Mesendoderm (in vitro differentiated cells): ENCODE measurements around the gene SPRED2.

Experiments
- DNase-seq: peaks from one replicate; pipeline ENCODE4 v3.0.0; 2013
- H2AK5ac ChIP-seq: 2 replicates; pipeline ENCODE4 v1.6.1; 2013; ENCODE audit warnings: low read length, inconsistent platforms
- H2BK120ac ChIP-seq: 2 replicates; pipeline ENCODE4 v1.6.1; 2013; ENCODE audit warnings: low read depth, mild to moderate bottlenecking, low read length, moderate library complexity, mixed read lengths
- H2BK15ac ChIP-seq: replicated peaks from 2 replicates; pipeline ENCODE4 v1.6.1; 2013; ENCODE audit warnings: low read depth, mild to moderate bottlenecking, moderate library complexity
- H2BK5ac ChIP-seq: 2 replicates; pipeline ENCODE4 v1.6.1; 2013; ENCODE audit warnings: low read length, inconsistent platforms
- H3K18ac ChIP-seq: 2 replicates; pipeline ENCODE4 v1.6.1; 2013; ENCODE audit warnings: mild to moderate bottlenecking, low read length, mixed read lengths
- H3K23ac ChIP-seq: one replicate; pipeline ENCODE4 v1.6.1; 2013; ENCODE audit warnings: low read length
- H3K27ac ChIP-seq: 2 replicates; pipeline ENCODE4 v1.5.1; 2013; ENCODE audit warnings: low read depth, mild to moderate bottlenecking, inconsistent platforms, low read length, moderate library complexity
- H3K27me3 ChIP-seq: 2 replicates; pipeline ENCODE4 v1.6.1; 2013; ENCODE audit warnings: low read length, control low read depth, mild to moderate bottlenecking, inconsistent platforms; ENCODE audit not compliant: insufficient read depth, poor library complexity
- H3K36me3 ChIP-seq: 2 replicates; pipeline ENCODE4 v1.6.1; 2013; ENCODE audit warnings: low read length, inconsistent platforms; ENCODE audit not compliant: control insufficient read depth, insufficient read depth
- H3K4ac ChIP-seq: one replicate; pipeline ENCODE4 v1.6.1; 2013; ENCODE audit warnings: low read depth, mild to moderate bottlenecking, low read length, moderate library complexity
- H3K4me1 ChIP-seq: 2 replicates; pipeline ENCODE4 v1.6.1; 2013; ENCODE audit warnings: low read depth, low read length, inconsistent platforms; ENCODE audit not compliant: control insufficient read depth
- H3K4me2 ChIP-seq: 2 replicates; pipeline ENCODE4 v1.6.1; 2013; ENCODE audit warnings: low read length
- H3K4me3 ChIP-seq: 2 replicates; pipeline ENCODE4 v1.5.1; 2013; ENCODE audit warnings: mild to moderate bottlenecking, low read length
- H3K56ac ChIP-seq: one replicate; pipeline ENCODE4 v1.6.1; 2013; ENCODE audit warnings: low read length
- H3K79me1 ChIP-seq: 2 replicates; pipeline ENCODE4 v1.6.1; 2013; ENCODE audit warnings: low read length, inconsistent platforms
- H3K79me2 ChIP-seq: 2 replicates; pipeline ENCODE4 v1.6.1; 2013; ENCODE audit warnings: mild to moderate bottlenecking, low read length; ENCODE audit not compliant: control insufficient read depth, insufficient read depth
- H3K9ac ChIP-seq: 2 replicates; pipeline ENCODE4 v1.6.1; 2013; ENCODE audit warnings: low read length, inconsistent platforms
- H4K5ac ChIP-seq: one replicate; pipeline ENCODE4 v1.6.1; 2013; ENCODE audit warnings: low read length
- H4K8ac ChIP-seq: one replicate; pipeline ENCODE4 v1.6.1; 2013; ENCODE audit warnings: low read depth, mild to moderate bottlenecking, control low read depth, low read length, moderate library complexity
- WGBS: extraction: QIAGEN DNeasy Blood & Tissue Kit; methylation state at CpG from one replicate; pipeline ENCODE4 v1.1.7; 2013; ENCODE audit warnings: low lambda C conversion rate, missing lambda C conversion rate; ENCODE audit not compliant: insufficient coverage; ENCODE audit errors: extremely low coverage; 5-methylcytosine and 5-hydroxymethylcytosine counted together

SPRED2 gene

DNA sequence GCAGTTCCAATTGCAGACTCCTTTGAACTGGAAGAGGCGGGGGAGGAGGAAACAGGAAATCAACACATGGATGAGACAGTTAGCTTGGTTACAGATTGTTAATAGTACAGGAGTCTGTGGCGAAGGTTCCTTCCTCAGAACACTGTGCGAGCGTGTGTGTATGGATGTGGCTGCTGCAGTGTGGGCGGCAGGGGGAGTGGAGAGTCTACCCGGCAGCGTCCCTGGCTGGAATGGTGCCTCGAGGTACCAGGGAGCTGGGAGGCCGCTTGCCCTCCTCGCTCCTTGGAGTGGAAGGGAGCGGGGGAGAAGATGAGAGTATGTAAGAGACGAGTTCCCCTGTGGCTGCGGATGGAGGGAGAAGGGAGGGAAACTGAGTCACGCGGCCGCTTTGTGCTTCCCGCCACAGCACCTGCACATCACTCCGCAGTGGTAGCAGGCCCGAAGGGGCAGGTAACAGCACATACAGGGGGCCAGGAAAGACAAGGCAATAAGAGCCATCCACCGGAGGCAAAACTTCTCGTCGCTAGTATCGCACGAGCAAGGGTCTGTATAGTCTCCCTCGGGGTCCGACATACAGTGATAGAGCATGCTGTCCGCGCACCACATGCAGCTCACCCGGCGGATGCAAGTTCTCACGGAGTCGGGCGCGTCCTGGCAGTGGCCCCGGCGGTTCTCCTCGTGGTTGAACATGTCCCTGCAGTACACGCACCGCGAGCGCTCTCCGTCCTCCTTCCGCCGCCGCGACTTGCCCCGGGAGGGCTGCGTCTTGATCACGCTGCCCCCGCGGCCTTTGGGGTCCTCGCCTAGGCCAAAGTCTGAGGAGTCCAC, 119.1 kb downstream of the SPRED2 start:
- H3K4ac ChIP-seq: no peak overlapping the region
- H4K5ac ChIP-seq: no peak overlapping the region
- no CpG with 5 or more reads among the region's 52 CpGs for WGBS
- no peak overlapping the region for H2BK5ac ChIP-seq
- no peaks in the 10 kb centered on the region for H3K79me1 ChIP-seq
- no peak for DNase-seq
- H2BK120ac ChIP-seq: no peak overlapping the region
- no peak overlapping the region for H3K9ac ChIP-seq
- H2AK5ac ChIP-seq: no peak overlapping the region
- H3K4me1 ChIP-seq: no peaks in the 10 kb centered on the region
- H4K8ac ChIP-seq: no peak overlapping the region
- no peak overlapping the region for H2BK15ac ChIP-seq
- no peak overlapping the region for H3K4me3 ChIP-seq
- no peaks in the 10 kb centered on the region for H3K79me2 ChIP-seq
- H3K18ac ChIP-seq: no peak overlapping the region
- no peak overlapping the region for H3K4me2 ChIP-seq
- no peaks in the 10 kb centered on the region for H3K27me3 ChIP-seq
- no peak overlapping the region for H3K23ac ChIP-seq
- no peak overlapping the region for H3K56ac ChIP-seq
- H3K27ac ChIP-seq: no peak overlapping the region
- H3K36me3 ChIP-seq: no peaks in the 10 kb centered on the region

- H3K27me3 ChIP-seq: no peaks in the 10 kb centered on the region
- no peaks in the 10 kb centered on the region for H3K36me3 ChIP-seq
- H3K27ac ChIP-seq: no peak overlapping the region
Observed at GRCh38 chr2:65311596-65311995, 120.8 kb downstream of the SPRED2 start.

GRCh38 chr2:65311049-65311448, 121.3 kb downstream of the SPRED2 start:
- Histone ChIP-seq H4K5ac (no peak overlapping the region), H3K18ac (no peak overlapping the region), H3K79me2 (no peaks in the 10 kb centered on the region), H3K27ac (no peak overlapping the region), H3K9ac (no peak overlapping the region), H3K79me1 (no peaks in the 10 kb centered on the region), H3K56ac (no peak overlapping the region), H3K36me3 (no peaks in the 10 kb centered on the region), H2BK15ac (no peak overlapping the region), H3K27me3 (no peaks in the 10 kb centered on the region), H4K8ac (no peak overlapping the region), H3K4me1 (no peaks in the 10 kb centered on the region), H3K4me2 (no peak overlapping the region), H2BK120ac (no peak overlapping the region), H2BK5ac (no peak overlapping the region), H3K4ac (no peak overlapping the region), H2AK5ac (no peak overlapping the region), H3K23ac (no peak overlapping the region), H3K4me3 (no peak overlapping the region)
- DNase-seq: no peak
- WGBS: no CpG with 5 or more reads among the region's 6 CpGs

More at GRCh38 chr2:65311596-65311995, 120.8 kb downstream of the SPRED2 start:
- no peaks in the 10 kb centered on the region for H3K79me2 ChIP-seq
- no peak overlapping the region for H3K23ac ChIP-seq
- H2BK15ac ChIP-seq: no peak overlapping the region
- H3K18ac ChIP-seq: no peak overlapping the region
- no peak overlapping the region for H2AK5ac ChIP-seq
- no peak overlapping the region for H3K4ac ChIP-seq
- H3K56ac ChIP-seq: no peak overlapping the region
- H3K9ac ChIP-seq: no peak overlapping the region
- H4K8ac ChIP-seq: no peak overlapping the region
- no CpG with 5 or more reads among the region's 7 CpGs for WGBS
- no peak overlapping the region for H4K5ac ChIP-seq
- no peak overlapping the region for H3K4me2 ChIP-seq
- no peak overlapping the region for H2BK120ac ChIP-seq
- no peaks in the 10 kb centered on the region for H3K4me1 ChIP-seq
- DNase-seq: no peak
- H3K4me3 ChIP-seq: no peak overlapping the region
- no peaks in the 10 kb centered on the region for H3K79me1 ChIP-seq
- H2BK5ac ChIP-seq: no peak overlapping the region

DNA sequence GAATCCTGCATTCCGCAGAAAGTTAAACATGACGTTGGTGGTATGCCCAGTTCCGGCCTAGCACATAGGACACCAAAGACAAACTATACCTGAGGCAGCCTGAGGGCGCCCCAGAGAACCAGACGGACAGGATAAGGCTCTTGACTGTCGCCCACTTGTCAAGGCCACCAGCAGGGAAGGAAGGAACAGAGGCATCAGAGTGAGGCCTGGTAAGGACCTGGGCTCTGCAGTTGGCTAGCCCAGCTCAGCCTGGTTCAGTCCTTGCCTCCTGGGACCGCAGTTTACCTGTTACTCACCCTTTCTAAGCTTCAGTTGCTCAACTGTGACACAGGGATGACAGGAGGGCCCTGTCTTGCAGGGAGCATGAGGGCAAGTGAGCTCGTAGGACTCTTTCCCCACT, 122.7 kb downstream of the SPRED2 start:
- H4K8ac ChIP-seq: no peak overlapping the region
- no peak overlapping the region for H2AK5ac ChIP-seq
- no peak overlapping the region for H3K18ac ChIP-seq
- H3K4me3 ChIP-seq: no peak overlapping the region
- H3K27ac ChIP-seq: no peak overlapping the region
- H3K56ac ChIP-seq: no peak overlapping the region
- H3K4me1 ChIP-seq: no peaks in the 10 kb centered on the region
- H3K36me3 ChIP-seq: no peaks in the 10 kb centered on the region
- H2BK5ac ChIP-seq: no peak overlapping the region
- H3K79me1 ChIP-seq: no peaks in the 10 kb centered on the region
- no peak overlapping the region for H3K23ac ChIP-seq
- no peak overlapping the region for H3K4ac ChIP-seq
- H2BK15ac ChIP-seq: no peak overlapping the region
- H3K4me2 ChIP-seq: no peak overlapping the region
- no peak overlapping the region for H3K9ac ChIP-seq
- no peak for DNase-seq
- H4K5ac ChIP-seq: no peak overlapping the region
- no peaks in the 10 kb centered on the region for H3K27me3 ChIP-seq
- H2BK120ac ChIP-seq: no peak overlapping the region
- WGBS: no CpG with 5 or more reads among the region's 8 CpGs
- H3K79me2 ChIP-seq: no peaks in the 10 kb centered on the region

GRCh38 chr2:65305934-65306333, 126.5 kb downstream of the SPRED2 start:
- DNase-seq: no peak
- H3K27ac ChIP-seq: no peak overlapping the region
- no peaks in the 10 kb centered on the region for H3K27me3 ChIP-seq
- no peak overlapping the region for H2BK120ac ChIP-seq
- H4K5ac ChIP-seq: no peak overlapping the region
- no peak overlapping the region for H2BK5ac ChIP-seq
- H3K4me1 ChIP-seq: peaks cover 3% of the 10 kb centered on the region
- H3K79me2 ChIP-seq: no peaks in the 10 kb centered on the region
- H3K36me3 ChIP-seq: no peaks in the 10 kb centered on the region
- H3K23ac ChIP-seq: no peak overlapping the region
- H3K56ac ChIP-seq: no peak overlapping the region
- no peak overlapping the region for H3K9ac ChIP-seq
- H3K4me2 ChIP-seq: no peak overlapping the region
- no peak overlapping the region for H2BK15ac ChIP-seq
- no peak overlapping the region for H4K8ac ChIP-seq
- no peak overlapping the region for H2AK5ac ChIP-seq
- no peak overlapping the region for H3K4ac ChIP-seq
- no CpG with 5 or more reads among the region's 2 CpGs for WGBS
- no peak overlapping the region for H3K18ac ChIP-seq
- no peak overlapping the region for H3K4me3 ChIP-seq
- H3K79me1 ChIP-seq: no peaks in the 10 kb centered on the region
